GM18526 (cell line): ENCODE measurements around the gene ERGIC1.

Experiments used
- POLR2A ChIP-seq: IDR thresholded peaks from 3 replicates; pipeline ENCODE4 v1.6.1; 2011; ENCODE audit not compliant: insufficient read length; ENCODE audit errors: extremely low read depth

Gene ERGIC1

GRCh38 chr5:172816925-172817562 is 17.0 kb upstream of the ERGIC1 start:
- TF ChIP-seq POLR2A, result no peak

- no peak for TF ChIP-seq POLR2A
These were observed 16.4 kb upstream of the ERGIC1 start for GRCh38 chr5:172817664-172818063.

- TF ChIP-seq POLR2A, result no peak
These were observed 16.0 kb upstream of the ERGIC1 start for GRCh38 chr5:172818081-172818480.

- TF ChIP-seq POLR2A, result no peak
These were observed 14.5 kb upstream of the ERGIC1 start for GRCh38 chr5:172819569-172819968.

- no peak for TF ChIP-seq POLR2A
These were observed 13.8 kb upstream of the ERGIC1 start for GRCh38 chr5:172820046-172820767.

- no peak for TF ChIP-seq POLR2A
These were observed 12.6 kb upstream of the ERGIC1 start for GRCh38 chr5:172821340-172821985.

- TF ChIP-seq POLR2A, result no peak
These were observed 10.2 kb upstream of the ERGIC1 start for GRCh38 chr5:172823840-172824362.

- no peak for TF ChIP-seq POLR2A
These were observed 8.3 kb upstream of the ERGIC1 start for GRCh38 chr5:172825610-172826204.

- TF ChIP-seq POLR2A, result no peak
These were observed 6.2 kb upstream of the ERGIC1 start for GRCh38 chr5:172827841-172828240.

- TF ChIP-seq POLR2A, result no peak
These were observed 5.1 kb upstream of the ERGIC1 start for GRCh38 chr5:172828911-172829431.

- TF ChIP-seq POLR2A, result no peak
These were observed 3.7 kb upstream of the ERGIC1 start for GRCh38 chr5:172830275-172830799.

GRCh38 chr5:172830876-172831662 is 3.0 kb upstream of the ERGIC1 start:
- no peak for TF ChIP-seq POLR2A

- no peak for TF ChIP-seq POLR2A
These were observed 1.4 kb upstream of the ERGIC1 start for GRCh38 chr5:172832383-172833315.
